B cell (primary cell): Measurements from ENCODE around the gene CNTNAP1. TPM values are rescaled to one million over a fixed set of nuclear protein-coding genes. Genes with fewer than 3 reads are reported as not detected.

Experiments
- ATAC-seq: fragments of 200-7000 bp; cut with Tn5 transposase; one replicate; pipeline ENCODE4 v1.10.0; 2021; ENCODE audit warnings: low read depth, mild to moderate bottlenecking, moderate number of reproducible peaks, moderate library complexity
- CTCF ChIA-PET: fragments of 350-600 bp; sonication (Branson Sonifier 250); formaldehyde crosslinking; loops from one replicate; lab custom pipeline; 2021; ENCODE audit warnings: antibody characterized with exemption, inconsistent platforms; lab: Charles Lee
- POLR2A ChIA-PET: fragments of 350-600 bp; sonication (Branson Sonifier 250); formaldehyde crosslinking; loops from one replicate; lab custom pipeline; 2021; ENCODE audit warnings: antibody characterized with exemption; lab: Charles Lee
- DNase-seq: peaks from one replicate; pipeline ENCODE4 v3.0.0; 2013
- H2AFZ ChIP-seq: 2 replicates; pipeline ENCODE4 v1.6.1; 2012; ENCODE audit warnings: mild to moderate bottlenecking, low read depth, low read length; ENCODE audit not compliant: insufficient read depth, poor library complexity, severe bottlenecking
- H3K27ac ChIP-seq, 2 donors: 1 replicate in 1 of 2; 2 replicates in 1 of 2; pipeline ENCODE4 v1.5.1; 2012 to 2013; ENCODE audit warnings: low read length in 2 of 2, mild to moderate bottlenecking in 2 of 2, moderate library complexity in 1 of 2
- H3K27me3 ChIP-seq, 4 experiments: fragments of 200-600 bp in 1 of 4; sonication (generic) in 1 of 4; replicated peaks in 1 of 4; 1 replicate in 2 of 4; 2 replicates in 2 of 4; pipeline versions ENCODE4 v1.6.1 to v1.7.0; 2013 to 2016; ENCODE audit warnings: low read length in 3 of 4, mild to moderate bottlenecking in 2 of 4, mixed read lengths in 1 of 4, moderate library complexity in 1 of 4; ENCODE audit not compliant: insufficient read depth in 4 of 4, control insufficient read depth in 3 of 4; ENCODE audit errors: control extremely low read depth in 1 of 4
- H3K36me3 ChIP-seq, 2 experiments: replicated peaks in 1 of 2; 1 replicate in 1 of 2; 2 replicates in 1 of 2; pipeline versions ENCODE4 v1.6.1 to v1.7.1; 2013; ENCODE audit warnings: low read length in 1 of 2; ENCODE audit not compliant: insufficient read depth in 2 of 2, control insufficient read depth in 1 of 2; ENCODE audit errors: control extremely low read depth in 1 of 2, extremely low read depth in 1 of 2
- H3K4me1 ChIP-seq, 2 donors: fragments of 200-600 bp in 1 of 2; sonication (generic) in 1 of 2; 1 replicate in 1 of 2; 2 replicates in 1 of 2; pipeline versions ENCODE4 v1.5.1 to v1.6.1; 2013 to 2017; ENCODE audit warnings: low read length in 2 of 2; ENCODE audit not compliant: control insufficient read depth in 2 of 2, insufficient read depth in 2 of 2
- H3K4me2 ChIP-seq: replicated peaks from 2 replicates; pipeline ENCODE3; 2012; ENCODE audit warnings: mild to moderate bottlenecking, low read depth, low read length; ENCODE audit not compliant: poor library complexity, severe bottlenecking
- H3K4me3 ChIP-seq, 5 experiments: fragments of 200-600 bp in 1 of 5; sonication (generic) in 1 of 5; 1 replicate in 3 of 5; 2 replicates in 2 of 5; pipeline versions ENCODE4 v1.5.1 to v1.7.0; 2011 to 2016; ENCODE audit warnings: low read length in 4 of 5, mild to moderate bottlenecking in 4 of 5, low read depth in 2 of 5, control low read depth in 1 of 5, moderate library complexity in 1 of 5; ENCODE audit not compliant: insufficient read depth in 1 of 5; ENCODE audit errors: control extremely low read depth in 1 of 5, extremely low read depth in 1 of 5
- H3K79me2 ChIP-seq: fragments of 200-600 bp; sonication (generic); one replicate; pipeline ENCODE4 v1.6.0; 2016; ENCODE audit warnings: low read length; ENCODE audit not compliant: control insufficient read depth, insufficient read depth
- H3K9ac ChIP-seq: fragments of 200-600 bp; sonication (generic); 2 replicates; pipeline ENCODE4 v1.6.1; 2017; ENCODE audit warnings: mild to moderate bottlenecking, low read length, moderate library complexity
- H3K9me3 ChIP-seq, 3 donors: one replicate each; pipeline versions ENCODE4 v1.6.1 to v1.7.1; 2013; ENCODE audit warnings: low read length in 2 of 3; ENCODE audit not compliant: control insufficient read depth in 2 of 3, insufficient read depth in 1 of 3; ENCODE audit errors: control extremely low read depth in 1 of 3
- H4K20me1 ChIP-seq: 2 replicates; pipeline ENCODE4 v1.6.0; 2012; ENCODE audit warnings: mild to moderate bottlenecking, low read length; ENCODE audit not compliant: insufficient read depth, control insufficient read depth, poor library complexity, severe bottlenecking
- H3K27ac Mint-ChIP-seq: one replicate; pipeline ENCODE4 v1.8.0; 2021; ENCODE audit warnings: mixed read lengths
- H3K27me3 Mint-ChIP-seq: one replicate; pipeline ENCODE4 v1.8.0; 2021; ENCODE audit warnings: mixed read lengths
- H3K4me1 Mint-ChIP-seq: one replicate; pipeline ENCODE4 v1.8.0; 2021; ENCODE audit warnings: mixed read lengths
- H3K4me3 Mint-ChIP-seq: one replicate; pipeline ENCODE4 v1.8.0; 2021; ENCODE audit warnings: mixed read lengths
- H3K9me3 Mint-ChIP-seq: one replicate; pipeline ENCODE4 v1.8.0; 2022; ENCODE audit warnings: mixed read lengths; ENCODE audit not compliant: insufficient read depth
- CTCF ChIP-seq: fragments of 200-600 bp; IDR thresholded peaks from one replicate; pipeline ENCODE4 v1.8.0; 2022; ENCODE audit warnings: antibody characterized with exemption, mild to moderate bottlenecking
- EZH2 ChIP-seq: IDR thresholded peaks from 2 replicates; pipeline ENCODE4 v1.6.1; 2012; ENCODE audit warnings: borderline replicate concordance, low read depth, mild to moderate bottlenecking, moderate library complexity, low read length; ENCODE audit not compliant: insufficient read depth, poor library complexity, severe bottlenecking
- WGBS: methylation state at CpG from one replicate; pipeline ENCODE4 v1.1.5; 2013; ENCODE audit warnings: missing lambda C conversion rate; ENCODE audit not compliant: insufficient coverage; 5-methylcytosine and 5-hydroxymethylcytosine counted together
- intact Hi-C: fragments of 100-400 bp; cut with micrococcal nuclease; formaldehyde crosslinking; loops from one replicate; pipeline ENCODE4 v1.10.0; 2022
- polyA plus RNA-seq: library from polyadenylated mRNA; depleted of rRNA; stranded (reverse); fragments of >200 nt; gene quantifications from 2 replicates; pipeline ENCODE4 v1.2.3, GENCODE V29; 2012
- total RNA-seq, 2 donors: library from RNA; stranded (reverse); fragments of 120-200 nt in 1 of 2; gene quantifications; 1 replicate in 1 of 2; 2 replicates in 1 of 2; pipeline versions ENCODE4 v1.2.3 to v1.2.4, GENCODE V29; 2013 to 2022

CNTNAP1 gene
- total and polyA plus RNA-seq, 2 donors (not counting 1 experiment from before 2014, with no cell fraction given) = 3.5 to 4.7 TPM

- H3K4me3 ChIP-seq = peak overlapping the region; percentile 51 to 75 (median 62)
- Mint-ChIP-seq H3K27me3 (peaks cover 14% of the 10 kb centered on the region), H3K4me3 (peak overlapping the region; percentile 92), H3K27ac (peak overlapping the region; percentile 88), H3K9me3 (no peaks in the 10 kb centered on the region), H3K4me1 (peaks cover 69% of the 10 kb centered on the region)
- H3K27me3 ChIP-seq = peaks cover 0 to 64% (median 28%) of the 10 kb centered on the region in 4 experiments
- ATAC-seq = peak; percentile 37
- POLR2A ChIA-PET = interaction anchor here (1.2 to 4.5 kb wide), 4 partner anchors 69 to 391 kb away, joined by 5 to 19 read pairs (median 10); partner anchors contain the start of genes PSMC3IP, RETREG3 and TUBG1
- H4K20me1 ChIP-seq = peaks cover 31% of the 10 kb centered on the region
- H3K9me3 ChIP-seq = peaks cover 0 to 32% (median 0%) of the 10 kb centered on the region in 3 donors
- no peaks in the 10 kb centered on the region for H3K79me2 ChIP-seq
- H3K27ac ChIP-seq = peak overlapping the region in 1 of 2 donors; percentile 29
- H2AFZ ChIP-seq = peak overlapping the region; percentile 67
- no peaks in the 10 kb centered on the region for H3K36me3 ChIP-seq
- CTCF ChIA-PET = interaction anchor here (1.1 to 4.9 kb wide), 8 partner anchors 9 to 146 kb away, joined by 3 to 72 read pairs (median 5); partner anchors contain the start of genes BECN1, PSMC3IP, RETREG3 and TUBG1
- intact Hi-C loops = loop anchor here (2.0 to 10.0 kb wide), 7 partner anchors 19 to 483 kb away; partner anchors contain the start of genes ATP6V0A1, GHDC, MLX and NAGLU
- under 1% methylated on average over 51 of the region's 53 CpGs for WGBS
- peaks cover 81 to 90% of the 10 kb centered on the region in 2 donors for H3K4me1 ChIP-seq
- H3K4me2 ChIP-seq = peak overlapping the region; percentile 99
- peak; percentile 88 for DNase-seq
- no peak for TF ChIP-seq CTCF
- no peak for TF ChIP-seq EZH2
- H3K9ac ChIP-seq = peak overlapping the region; percentile 51
Measured at GRCh38 chr17:42677921-42678781, 4.2 kb upstream of the CNTNAP1 start.
